ENCODE data around the gene PSME1. TPM values are rescaled to one million over a fixed set of nuclear protein-coding genes. Genes with fewer than 3 reads are reported as not detected.

Gene PSME1
- total and polyA plus RNA-seq, 10 of the 15 experiments (the other 5 are each of a cell fraction or from before 2014, with no cell fraction given) = 250 to 1,378 (median 412) TPM

DNA sequence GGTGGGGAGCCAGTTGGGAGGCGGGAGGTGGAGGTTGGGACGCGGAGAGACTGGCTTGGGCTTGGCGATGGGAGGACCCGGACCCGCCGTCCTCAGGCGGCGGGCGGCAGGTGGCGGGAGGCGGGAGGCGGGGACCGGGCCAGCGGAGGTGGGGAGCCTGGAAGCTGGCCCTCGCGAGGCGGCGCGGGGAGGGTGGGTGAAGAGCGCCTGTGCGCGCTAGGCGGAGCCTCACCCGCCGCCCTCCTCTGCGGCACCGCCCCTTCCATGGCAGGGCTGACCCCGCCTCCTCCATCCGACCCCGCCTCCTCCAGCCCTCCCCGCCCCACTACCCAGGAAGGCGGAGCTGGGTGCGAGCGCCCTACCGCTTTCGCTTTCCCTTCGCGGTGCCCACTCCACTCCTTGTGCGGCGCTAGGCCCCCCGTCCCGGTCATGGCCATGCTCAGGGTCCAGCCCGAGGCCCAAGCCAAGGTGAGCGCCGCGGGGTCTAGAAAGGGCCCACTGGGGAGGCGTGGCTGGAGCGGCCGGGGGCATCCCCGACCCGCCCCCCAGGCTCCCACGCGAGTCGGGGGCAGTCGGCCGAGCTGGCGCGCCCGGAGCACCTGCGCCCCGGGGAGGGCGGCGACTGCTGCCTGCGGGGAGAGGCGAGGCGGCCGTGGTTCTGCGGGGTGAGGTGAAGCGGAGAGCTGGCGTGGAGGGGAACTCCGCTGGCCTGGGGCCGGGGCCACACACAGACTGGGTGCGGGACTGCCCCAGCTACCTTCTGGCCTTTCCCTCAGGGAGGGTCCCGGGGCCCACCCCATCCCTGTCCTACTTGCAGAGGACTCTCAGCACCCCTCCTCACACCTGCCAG, at the start of gene PSME1 (continued):
- TF ChIP-seq NFYA (IDR thresholded peaks at IDR 0.05; ENCODE audit: borderline replicate concordance, low read depth, low read length) (no peak), EGR1 (IDR thresholded peaks at IDR 0.05; ENCODE audit: borderline replicate concordance in 1 of 2, low read depth in 2 of 2, low read length in 2 of 2) (0 out of 3 replicates have a peak, but pooled peaks of 1 of the 2 experiments have one; percentile 27), STAT3 (IDR thresholded peaks at IDR 0.05; ENCODE audit: low read depth, low read length) (no peak), ETV6 (conservative IDR thresholded peaks at IDR 0.05 in 1 of 2, IDR thresholded peaks at IDR 0.05 in 1 of 2; ENCODE audit: borderline replicate concordance in 1 of 2, low read depth in 1 of 2) (no peak), PAX5 (IDR thresholded peaks at IDR 0.05; ENCODE audit: borderline replicate concordance, low read depth, low read length) (0 out of 2 replicates have a peak, but pooled peaks have one; percentile 11), SMC3 (IDR thresholded peaks at IDR 0.05; ENCODE audit: borderline replicate concordance, low read length) (no peak), CBX5 (IDR thresholded peaks at IDR 0.05; ENCODE audit: low read depth) (no peak), NFXL1 (IDR thresholded peaks at IDR 0.05; ENCODE audit: borderline replicate concordance) (no peak), NRF1 (conservative IDR thresholded peaks at IDR 0.05; ENCODE audit: low read depth, low read length) (0 out of 2 replicates have a peak, but pooled peaks have one; percentile 28), BMI1 (IDR thresholded peaks at IDR 0.05; ENCODE audit: borderline replicate concordance) (no peak), POLR2AphosphoS5 (IDR thresholded peaks at IDR 0.05; ENCODE audit: low read length) (peak; percentile 65; the same call in 1 of the 2 replicates), CREB1 (IDR thresholded peaks at IDR 0.05; ENCODE audit: low read depth) (no peak), RELA (IDR thresholded peaks at IDR 0.05; ENCODE audit: borderline replicate concordance, partially characterized antibody) (peak; percentile 79), ZNF207 (IDR thresholded peaks at IDR 0.05; ENCODE audit: borderline replicate concordance) (peak; percentile 48; the same call in 1 of the 2 replicates), SMAD1 (IDR thresholded peaks at IDR 0.05; ENCODE audit: low read depth, partially characterized antibody) (no peak), HCFC1 (IDR thresholded peaks at IDR 0.05; ENCODE audit: low read length) (0 out of 2 replicates have a peak, but pooled peaks have one; percentile 17), TCF12 (IDR thresholded peaks at IDR 0.05; ENCODE audit: low read depth, low read length) (no peak)
- TF ChIP-seq, protein P1, sequence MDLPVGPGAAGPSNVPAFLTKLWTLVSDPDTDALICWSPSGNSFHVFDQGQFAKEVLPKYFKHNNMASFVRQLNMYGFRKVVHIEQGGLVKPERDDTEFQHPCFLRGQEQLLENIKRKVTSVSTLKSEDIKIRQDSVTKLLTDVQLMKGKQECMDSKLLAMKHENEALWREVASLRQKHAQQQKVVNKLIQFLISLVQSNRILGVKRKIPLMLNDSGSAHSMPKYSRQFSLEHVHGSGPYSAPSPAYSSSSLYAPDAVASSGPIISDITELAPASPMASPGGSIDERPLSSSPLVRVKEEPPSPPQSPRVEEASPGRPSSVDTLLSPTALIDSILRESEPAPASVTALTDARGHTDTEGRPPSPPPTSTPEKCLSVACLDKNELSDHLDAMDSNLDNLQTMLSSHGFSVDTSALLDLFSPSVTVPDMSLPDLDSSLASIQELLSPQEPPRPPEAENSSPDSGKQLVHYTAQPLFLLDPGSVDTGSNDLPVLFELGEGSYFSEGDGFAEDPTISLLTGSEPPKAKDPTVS (IDR thresholded peaks at IDR 0.05; ENCODE audit: low read depth, low read length) = no peak
- TF ChIP-seq, protein P2, sequence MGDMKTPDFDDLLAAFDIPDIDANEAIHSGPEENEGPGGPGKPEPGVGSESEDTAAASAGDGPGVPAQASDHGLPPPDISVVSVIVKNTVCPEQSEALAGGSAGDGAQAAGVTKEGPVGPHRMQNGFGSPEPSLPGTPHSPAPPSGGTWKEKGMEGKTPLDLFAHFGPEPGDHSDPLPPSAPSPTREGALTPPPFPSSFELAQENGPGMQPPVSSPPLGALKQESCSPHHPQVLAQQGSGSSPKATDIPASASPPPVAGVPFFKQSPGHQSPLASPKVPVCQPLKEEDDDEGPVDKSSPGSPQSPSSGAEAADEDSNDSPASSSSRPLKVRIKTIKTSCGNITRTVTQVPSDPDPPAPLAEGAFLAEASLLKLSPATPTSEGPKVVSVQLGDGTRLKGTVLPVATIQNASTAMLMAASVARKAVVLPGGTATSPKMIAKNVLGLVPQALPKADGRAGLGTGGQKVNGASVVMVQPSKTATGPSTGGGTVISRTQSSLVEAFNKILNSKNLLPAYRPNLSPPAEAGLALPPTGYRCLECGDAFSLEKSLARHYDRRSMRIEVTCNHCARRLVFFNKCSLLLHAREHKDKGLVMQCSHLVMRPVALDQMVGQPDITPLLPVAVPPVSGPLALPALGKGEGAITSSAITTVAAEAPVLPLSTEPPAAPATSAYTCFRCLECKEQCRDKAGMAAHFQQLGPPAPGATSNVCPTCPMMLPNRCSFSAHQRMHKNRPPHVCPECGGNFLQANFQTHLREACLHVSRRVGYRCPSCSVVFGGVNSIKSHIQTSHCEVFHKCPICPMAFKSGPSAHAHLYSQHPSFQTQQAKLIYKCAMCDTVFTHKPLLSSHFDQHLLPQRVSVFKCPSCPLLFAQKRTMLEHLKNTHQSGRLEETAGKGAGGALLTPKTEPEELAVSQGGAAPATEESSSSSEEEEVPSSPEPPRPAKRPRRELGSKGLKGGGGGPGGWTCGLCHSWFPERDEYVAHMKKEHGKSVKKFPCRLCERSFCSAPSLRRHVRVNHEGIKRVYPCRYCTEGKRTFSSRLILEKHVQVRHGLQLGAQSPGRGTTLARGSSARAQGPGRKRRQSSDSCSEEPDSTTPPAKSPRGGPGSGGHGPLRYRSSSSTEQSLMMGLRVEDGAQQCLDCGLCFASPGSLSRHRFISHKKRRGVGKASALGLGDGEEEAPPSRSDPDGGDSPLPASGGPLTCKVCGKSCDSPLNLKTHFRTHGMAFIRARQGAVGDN (IDR thresholded peaks at IDR 0.05) = peak; percentile 19; the same call in 1 of the 2 replicates
- TF ChIP-seq, protein P3, sequence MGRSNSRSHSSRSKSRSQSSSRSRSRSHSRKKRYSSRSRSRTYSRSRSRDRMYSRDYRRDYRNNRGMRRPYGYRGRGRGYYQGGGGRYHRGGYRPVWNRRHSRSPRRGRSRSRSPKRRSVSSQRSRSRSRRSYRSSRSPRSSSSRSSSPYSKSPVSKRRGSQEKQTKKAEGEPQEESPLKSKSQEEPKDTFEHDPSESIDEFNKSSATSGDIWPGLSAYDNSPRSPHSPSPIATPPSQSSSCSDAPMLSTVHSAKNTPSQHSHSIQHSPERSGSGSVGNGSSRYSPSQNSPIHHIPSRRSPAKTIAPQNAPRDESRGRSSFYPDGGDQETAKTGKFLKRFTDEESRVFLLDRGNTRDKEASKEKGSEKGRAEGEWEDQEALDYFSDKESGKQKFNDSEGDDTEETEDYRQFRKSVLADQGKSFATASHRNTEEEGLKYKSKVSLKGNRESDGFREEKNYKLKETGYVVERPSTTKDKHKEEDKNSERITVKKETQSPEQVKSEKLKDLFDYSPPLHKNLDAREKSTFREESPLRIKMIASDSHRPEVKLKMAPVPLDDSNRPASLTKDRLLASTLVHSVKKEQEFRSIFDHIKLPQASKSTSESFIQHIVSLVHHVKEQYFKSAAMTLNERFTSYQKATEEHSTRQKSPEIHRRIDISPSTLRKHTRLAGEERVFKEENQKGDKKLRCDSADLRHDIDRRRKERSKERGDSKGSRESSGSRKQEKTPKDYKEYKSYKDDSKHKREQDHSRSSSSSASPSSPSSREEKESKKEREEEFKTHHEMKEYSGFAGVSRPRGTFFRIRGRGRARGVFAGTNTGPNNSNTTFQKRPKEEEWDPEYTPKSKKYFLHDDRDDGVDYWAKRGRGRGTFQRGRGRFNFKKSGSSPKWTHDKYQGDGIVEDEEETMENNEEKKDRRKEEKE (IDR thresholded peaks at IDR 0.05) = no peak
